ENCODE data around the gene HSD17B14. TPM values are rescaled to one million over a fixed set of nuclear protein-coding genes. Genes with fewer than 3 reads are reported as not detected.

HSD17B14 gene
- total and polyA plus RNA-seq, 2 of the 13 experiments (the other 11 are each of a cell fraction or from before 2014, with no cell fraction given), result 0.58 to 1.2 TPM

DNA sequence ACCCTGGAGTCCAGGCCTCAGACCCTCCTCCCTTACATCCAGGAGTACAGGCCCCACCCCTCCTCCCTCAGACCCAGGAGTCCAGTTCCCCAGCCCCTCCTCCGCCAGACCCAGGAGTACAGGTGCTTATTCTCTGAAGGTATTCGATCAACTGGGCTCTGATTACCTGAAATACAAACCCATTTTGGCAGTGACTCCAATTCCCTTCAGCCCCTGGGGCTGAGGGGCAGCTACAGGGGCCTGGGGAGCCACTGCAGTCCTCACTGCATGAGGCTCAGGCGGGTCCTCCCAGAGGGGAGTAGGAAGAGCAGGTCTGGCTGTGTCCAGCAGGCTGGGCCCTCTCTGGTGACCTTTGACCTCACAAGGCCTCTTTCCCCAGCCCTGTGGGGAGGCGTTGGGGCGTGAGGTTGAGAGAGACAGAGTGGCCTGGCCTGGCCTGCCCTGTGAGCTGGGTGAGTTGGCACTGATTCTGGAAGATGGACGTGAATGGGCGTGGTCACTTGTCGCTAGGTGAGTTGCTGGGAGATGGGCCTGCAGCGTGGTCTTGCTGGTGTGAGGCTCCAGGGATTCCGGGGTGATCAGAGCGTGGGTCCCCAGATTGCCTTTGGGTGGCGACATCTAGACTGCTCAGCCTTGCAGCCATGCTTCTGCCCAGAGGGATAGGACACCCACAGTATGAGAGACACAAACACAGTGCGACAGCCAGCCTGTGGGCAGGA is 28.5 kb downstream of the HSD17B14 start (continued):
- TF ChIP-seq ARNTL (CRISPR knock-in tag; IDR thresholded peaks at IDR 0.05) (no peak), NR2C2 (CRISPR knock-in tag; IDR thresholded peaks at IDR 0.05; ENCODE audit: borderline replicate concordance) (peak; percentile 95), SNAI1 (CRISPR knock-in tag; IDR thresholded peaks at IDR 0.05; ENCODE audit: borderline replicate concordance) (peak; percentile 89), BRD4 (CRISPR knock-in tag; IDR thresholded peaks at IDR 0.05) (no peak), ZNF768 (CRISPR knock-in tag; IDR thresholded peaks at IDR 0.05) (peak; percentile 38; the same call in 1 of the 2 replicates), KDM5B (CRISPR knock-in tag; IDR thresholded peaks at IDR 0.05; ENCODE audit: borderline replicate concordance) (peak; percentile 63), ZBTB42 (CRISPR knock-in tag; IDR thresholded peaks at IDR 0.05) (peak; percentile 59), ZNF275 (CRISPR knock-in tag; IDR thresholded peaks at IDR 0.05; ENCODE audit: borderline replicate concordance) (no peak), RXRA (CRISPR knock-in tag; IDR thresholded peaks at IDR 0.05) (peak; percentile 57), SRY (CRISPR knock-in tag; IDR thresholded peaks at IDR 0.05) (0 out of 2 replicates have a peak, but pooled peaks have one; percentile 13), ZBTB26 (CRISPR knock-in tag; IDR thresholded peaks at IDR 0.05; ENCODE audit: borderline replicate concordance) (0 out of 2 replicates have a peak, but pooled peaks have one; percentile 10), ETV5 (CRISPR knock-in tag; IDR thresholded peaks at IDR 0.05; ENCODE audit: borderline replicate concordance) (no peak), ZNF879 (CRISPR knock-in tag; IDR thresholded peaks at IDR 0.05) (peak; percentile 62; the same call in 1 of the 2 replicates), ZNF547 (CRISPR knock-in tag; IDR thresholded peaks at IDR 0.05) (no peak), RXRB (CRISPR knock-in tag; IDR thresholded peaks at IDR 0.05; ENCODE audit: borderline replicate concordance) (peak; percentile 8; the same call in 1 of the 2 replicates), ARID2 (CRISPR knock-in tag; IDR thresholded peaks at IDR 0.05; ENCODE audit: borderline replicate concordance) (no peak), KAT2B (IDR thresholded peaks at IDR 0.05; ENCODE audit: borderline replicate concordance, low read depth, low read length) (no peak), ZNF687 (CRISPR knock-in tag; IDR thresholded peaks at IDR 0.05) (peak; percentile 85)
- TF ChIP-seq, protein P1, sequence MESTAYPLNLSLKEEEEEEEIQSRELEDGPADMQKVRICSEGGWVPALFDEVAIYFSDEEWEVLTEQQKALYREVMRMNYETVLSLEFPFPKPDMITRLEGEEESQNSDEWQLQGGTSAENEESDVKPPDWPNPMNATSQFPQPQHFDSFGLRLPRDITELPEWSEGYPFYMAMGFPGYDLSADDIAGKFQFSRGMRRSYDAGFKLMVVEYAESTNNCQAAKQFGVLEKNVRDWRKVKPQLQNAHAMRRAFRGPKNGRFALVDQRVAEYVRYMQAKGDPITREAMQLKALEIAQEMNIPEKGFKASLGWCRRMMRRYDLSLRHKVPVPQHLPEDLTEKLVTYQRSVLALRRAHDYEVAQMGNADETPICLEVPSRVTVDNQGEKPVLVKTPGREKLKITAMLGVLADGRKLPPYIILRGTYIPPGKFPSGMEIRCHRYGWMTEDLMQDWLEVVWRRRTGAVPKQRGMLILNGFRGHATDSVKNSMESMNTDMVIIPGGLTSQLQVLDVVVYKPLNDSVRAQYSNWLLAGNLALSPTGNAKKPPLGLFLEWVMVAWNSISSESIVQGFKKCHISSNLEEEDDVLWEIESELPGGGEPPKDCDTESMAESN (CRISPR knock-in tag; conservative IDR thresholded peaks at IDR 0.05), result 0 out of 2 replicates have a peak, but pooled peaks have one; percentile 24

All from HepG2 (cell line).